B cell (primary cell): Measurements from ENCODE around the gene CRIM1. TPM values are rescaled to one million over a fixed set of nuclear protein-coding genes. Genes with fewer than 3 reads are reported as not detected.
A peak's percentile ranks its signal among the peaks of the same experiment; 100 is the strongest.

Experiments used
- ATAC-seq: fragments of 200-7000 bp; cut with Tn5 transposase; one replicate; pipeline ENCODE4 v1.10.0; 2021; ENCODE audit warnings: low read depth, mild to moderate bottlenecking, moderate number of reproducible peaks, moderate library complexity
- CTCF ChIA-PET: fragments of 350-600 bp; sonication (Branson Sonifier 250); formaldehyde crosslinking; loops from one replicate; lab custom pipeline; 2021; ENCODE audit warnings: antibody characterized with exemption, inconsistent platforms; lab: Charles Lee
- POLR2A ChIA-PET: fragments of 350-600 bp; sonication (Branson Sonifier 250); formaldehyde crosslinking; loops from one replicate; lab custom pipeline; 2021; ENCODE audit warnings: antibody characterized with exemption; lab: Charles Lee
- DNase-seq: peaks from one replicate; pipeline ENCODE4 v3.0.0; 2013
- H2AFZ ChIP-seq: 2 replicates; pipeline ENCODE4 v1.6.1; 2012; ENCODE audit warnings: mild to moderate bottlenecking, low read depth, low read length; ENCODE audit not compliant: insufficient read depth, poor library complexity, severe bottlenecking
- H3K27ac ChIP-seq, 2 donors: 1 replicate in 1 of 2; 2 replicates in 1 of 2; pipeline ENCODE4 v1.5.1; 2012 to 2013; ENCODE audit warnings: low read length in 2 of 2, mild to moderate bottlenecking in 2 of 2, moderate library complexity in 1 of 2
- H3K27me3 ChIP-seq, 4 experiments: fragments of 200-600 bp in 1 of 4; sonication (generic) in 1 of 4; replicated peaks in 1 of 4; 1 replicate in 2 of 4; 2 replicates in 2 of 4; pipeline versions ENCODE4 v1.6.1 to v1.7.0; 2013 to 2016; ENCODE audit warnings: low read length in 3 of 4, mild to moderate bottlenecking in 2 of 4, mixed read lengths in 1 of 4, moderate library complexity in 1 of 4; ENCODE audit not compliant: insufficient read depth in 4 of 4, control insufficient read depth in 3 of 4; ENCODE audit errors: control extremely low read depth in 1 of 4
- H3K36me3 ChIP-seq, 2 experiments: replicated peaks in 1 of 2; 1 replicate in 1 of 2; 2 replicates in 1 of 2; pipeline versions ENCODE4 v1.6.1 to v1.7.1; 2013; ENCODE audit warnings: low read length in 1 of 2; ENCODE audit not compliant: insufficient read depth in 2 of 2, control insufficient read depth in 1 of 2; ENCODE audit errors: control extremely low read depth in 1 of 2, extremely low read depth in 1 of 2
- H3K4me1 ChIP-seq, 2 donors: fragments of 200-600 bp in 1 of 2; sonication (generic) in 1 of 2; 1 replicate in 1 of 2; 2 replicates in 1 of 2; pipeline versions ENCODE4 v1.5.1 to v1.6.1; 2013 to 2017; ENCODE audit warnings: low read length in 2 of 2; ENCODE audit not compliant: control insufficient read depth in 2 of 2, insufficient read depth in 2 of 2
- H3K4me2 ChIP-seq: replicated peaks from 2 replicates; pipeline ENCODE3; 2012; ENCODE audit warnings: mild to moderate bottlenecking, low read depth, low read length; ENCODE audit not compliant: poor library complexity, severe bottlenecking
- H3K4me3 ChIP-seq, 5 experiments: fragments of 200-600 bp in 1 of 5; sonication (generic) in 1 of 5; 1 replicate in 3 of 5; 2 replicates in 2 of 5; pipeline versions ENCODE4 v1.5.1 to v1.7.0; 2011 to 2016; ENCODE audit warnings: low read length in 4 of 5, mild to moderate bottlenecking in 4 of 5, low read depth in 2 of 5, control low read depth in 1 of 5, moderate library complexity in 1 of 5; ENCODE audit not compliant: insufficient read depth in 1 of 5; ENCODE audit errors: control extremely low read depth in 1 of 5, extremely low read depth in 1 of 5
- H3K79me2 ChIP-seq: fragments of 200-600 bp; sonication (generic); one replicate; pipeline ENCODE4 v1.6.0; 2016; ENCODE audit warnings: low read length; ENCODE audit not compliant: control insufficient read depth, insufficient read depth
- H3K9ac ChIP-seq: fragments of 200-600 bp; sonication (generic); 2 replicates; pipeline ENCODE4 v1.6.1; 2017; ENCODE audit warnings: mild to moderate bottlenecking, low read length, moderate library complexity
- H3K9me3 ChIP-seq, 3 donors: one replicate each; pipeline versions ENCODE4 v1.6.1 to v1.7.1; 2013; ENCODE audit warnings: low read length in 2 of 3; ENCODE audit not compliant: control insufficient read depth in 2 of 3, insufficient read depth in 1 of 3; ENCODE audit errors: control extremely low read depth in 1 of 3
- H4K20me1 ChIP-seq: 2 replicates; pipeline ENCODE4 v1.6.0; 2012; ENCODE audit warnings: mild to moderate bottlenecking, low read length; ENCODE audit not compliant: insufficient read depth, control insufficient read depth, poor library complexity, severe bottlenecking
- H3K27ac Mint-ChIP-seq: one replicate; pipeline ENCODE4 v1.8.0; 2021; ENCODE audit warnings: mixed read lengths
- H3K27me3 Mint-ChIP-seq: one replicate; pipeline ENCODE4 v1.8.0; 2021; ENCODE audit warnings: mixed read lengths
- H3K4me1 Mint-ChIP-seq: one replicate; pipeline ENCODE4 v1.8.0; 2021; ENCODE audit warnings: mixed read lengths
- H3K4me3 Mint-ChIP-seq: one replicate; pipeline ENCODE4 v1.8.0; 2021; ENCODE audit warnings: mixed read lengths
- H3K9me3 Mint-ChIP-seq: one replicate; pipeline ENCODE4 v1.8.0; 2022; ENCODE audit warnings: mixed read lengths; ENCODE audit not compliant: insufficient read depth
- CTCF ChIP-seq: fragments of 200-600 bp; IDR thresholded peaks from one replicate; pipeline ENCODE4 v1.8.0; 2022; ENCODE audit warnings: antibody characterized with exemption, mild to moderate bottlenecking
- EZH2 ChIP-seq: IDR thresholded peaks from 2 replicates; pipeline ENCODE4 v1.6.1; 2012; ENCODE audit warnings: borderline replicate concordance, low read depth, mild to moderate bottlenecking, moderate library complexity, low read length; ENCODE audit not compliant: insufficient read depth, poor library complexity, severe bottlenecking
- WGBS: methylation state at CpG from one replicate; pipeline ENCODE4 v1.1.5; 2013; ENCODE audit warnings: missing lambda C conversion rate; ENCODE audit not compliant: insufficient coverage; 5-methylcytosine and 5-hydroxymethylcytosine counted together
- intact Hi-C: fragments of 100-400 bp; cut with micrococcal nuclease; formaldehyde crosslinking; loops from one replicate; pipeline ENCODE4 v1.10.0; 2022
- polyA plus RNA-seq: library from polyadenylated mRNA; depleted of rRNA; stranded (reverse); fragments of >200 nt; gene quantifications from 2 replicates; pipeline ENCODE4 v1.2.3, GENCODE V29; 2012
- total RNA-seq, 2 donors: library from RNA; stranded (reverse); fragments of 120-200 nt in 1 of 2; gene quantifications; 1 replicate in 1 of 2; 2 replicates in 1 of 2; pipeline versions ENCODE4 v1.2.3 to v1.2.4, GENCODE V29; 2013 to 2022

The CRIM1 gene
- total and polyA plus RNA-seq, 2 donors (not counting 1 experiment from before 2014, with no cell fraction given) = 1.3 to 5.0 TPM

- no peaks in the 10 kb centered on the region for H3K9me3 ChIP-seq
- H3K9me3 Mint-ChIP-seq = no peaks in the 10 kb centered on the region
- no peaks in the 10 kb centered on the region for H3K27me3 ChIP-seq
- TF ChIP-seq EZH2 (no peak), CTCF (no peak)
- H3K36me3 ChIP-seq = no peaks in the 10 kb centered on the region
- H3K79me2 ChIP-seq = no peaks in the 10 kb centered on the region
- intact Hi-C loops = no loop called here
- no peak overlapping the region for H3K27ac Mint-ChIP-seq
- no peak overlapping the region for H3K27ac ChIP-seq
- H2AFZ ChIP-seq = no peak overlapping the region
- H3K4me1 Mint-ChIP-seq = peaks cover 13% of the 10 kb centered on the region
- POLR2A ChIA-PET = no interaction called here
- CTCF ChIA-PET = no interaction called here
- DNase-seq = peak; percentile 13
- no peak for ATAC-seq
- peak overlapping the region in 1 of 5 experiments; percentile 27 for H3K4me3 ChIP-seq
- H3K4me1 ChIP-seq = peaks cover 12 to 16% of the 10 kb centered on the region in 2 donors
- H4K20me1 ChIP-seq = no peaks in the 10 kb centered on the region
- peaks cover 28% of the 10 kb centered on the region for H3K27me3 Mint-ChIP-seq
- 0% methylated on average over 1 of the region's 6 CpGs for WGBS
- H3K4me2 ChIP-seq = peak overlapping the region; percentile 51
- peak overlapping the region; percentile 72 for H3K4me3 Mint-ChIP-seq
- peak overlapping the region; percentile 19 for H3K9ac ChIP-seq
These were observed 86.2 kb downstream of the CRIM1 start for GRCh38 chr2:36441816-36442215.

GRCh38 chr2:36444216-36444936 lies 88.8 kb downstream of the CRIM1 start:
- no peaks in the 10 kb centered on the region for H3K9me3 ChIP-seq
- H3K4me3 ChIP-seq = no peak overlapping the region
- no peaks in the 10 kb centered on the region for H3K27me3 ChIP-seq
- no peak for TF ChIP-seq CTCF
- TF ChIP-seq EZH2 = no peak
- no peaks in the 10 kb centered on the region for H4K20me1 ChIP-seq
- DNase-seq = no peak
- no peak overlapping the region for H3K9ac ChIP-seq
- no peak overlapping the region for H3K4me3 Mint-ChIP-seq
- no peak overlapping the region for H3K27ac Mint-ChIP-seq
- ChIA-PET CTCF (no interaction called here), POLR2A (no interaction called here)
- peaks cover 12 to 14% of the 10 kb centered on the region in 2 donors for H3K4me1 ChIP-seq
- intact Hi-C loops = no loop called here
- H3K27me3 Mint-ChIP-seq = peaks cover 28% of the 10 kb centered on the region
- WGBS = 95% methylated on average over 6 of the region's 7 CpGs
- peaks cover 13% of the 10 kb centered on the region for H3K4me1 Mint-ChIP-seq
- ATAC-seq = no peak
- no peak overlapping the region for H3K27ac ChIP-seq
- no peak overlapping the region for H3K4me2 ChIP-seq
- H3K9me3 Mint-ChIP-seq = no peaks in the 10 kb centered on the region
- peaks cover 0 to 1% of the 10 kb centered on the region in 2 experiments for H3K36me3 ChIP-seq
- no peak overlapping the region for H2AFZ ChIP-seq
- no peaks in the 10 kb centered on the region for H3K79me2 ChIP-seq
